ENCODE measurements around the gene CACNG1. TPM values are rescaled to one million over a fixed set of nuclear protein-coding genes. Genes with fewer than 3 reads are reported as not detected.

Gene CACNG1
- total RNA-seq, 4 donors from 2014 or later = not detected

- no peaks in the 10 kb centered on the region for H3K27me3 ChIP-seq
- in situ Hi-C loops (cut with MboI; ENCODE audit: low pct_ligation_motif_present in 1 of 4, low pct_unique_long_range_greater_than_20kb in 1 of 4, low sequenced_read_pairs in 3 of 4) = no loop called here
- intact Hi-C loops (cut with DNase I; ENCODE audit: low total_unique reads) = no loop called here
- no peaks in the 10 kb centered on the region for H3K9me3 ChIP-seq
- H3K4me3 ChIP-seq = no peak overlapping the region
- TF ChIP-seq EP300 (IDR thresholded peaks at IDR 0.05; ENCODE audit: low read depth) = no peak
- TF ChIP-seq POLR2A (IDR thresholded peaks at IDR 0.05) = no peak
- TF ChIP-seq POLR2AphosphoS5 (IDR thresholded peaks at IDR 0.05) = no peak
- TF ChIP-seq, protein P1, sequence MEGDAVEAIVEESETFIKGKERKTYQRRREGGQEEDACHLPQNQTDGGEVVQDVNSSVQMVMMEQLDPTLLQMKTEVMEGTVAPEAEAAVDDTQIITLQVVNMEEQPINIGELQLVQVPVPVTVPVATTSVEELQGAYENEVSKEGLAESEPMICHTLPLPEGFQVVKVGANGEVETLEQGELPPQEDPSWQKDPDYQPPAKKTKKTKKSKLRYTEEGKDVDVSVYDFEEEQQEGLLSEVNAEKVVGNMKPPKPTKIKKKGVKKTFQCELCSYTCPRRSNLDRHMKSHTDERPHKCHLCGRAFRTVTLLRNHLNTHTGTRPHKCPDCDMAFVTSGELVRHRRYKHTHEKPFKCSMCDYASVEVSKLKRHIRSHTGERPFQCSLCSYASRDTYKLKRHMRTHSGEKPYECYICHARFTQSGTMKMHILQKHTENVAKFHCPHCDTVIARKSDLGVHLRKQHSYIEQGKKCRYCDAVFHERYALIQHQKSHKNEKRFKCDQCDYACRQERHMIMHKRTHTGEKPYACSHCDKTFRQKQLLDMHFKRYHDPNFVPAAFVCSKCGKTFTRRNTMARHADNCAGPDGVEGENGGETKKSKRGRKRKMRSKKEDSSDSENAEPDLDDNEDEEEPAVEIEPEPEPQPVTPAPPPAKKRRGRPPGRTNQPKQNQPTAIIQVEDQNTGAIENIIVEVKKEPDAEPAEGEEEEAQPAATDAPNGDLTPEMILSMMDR (IDR thresholded peaks at IDR 0.05) = no peak
- H3K36me3 ChIP-seq = no peaks in the 10 kb centered on the region
- 70 to 86% methylated on average over 2 to 9 of the region's 9 CpGs for WGBS, 2 donors (ENCODE audit: low coverage in 1 of 2)
- no peak overlapping the region for H3K27ac ChIP-seq
- no peaks in the 10 kb centered on the region for H3K4me1 ChIP-seq
- no peak for DNase-seq
These were observed 32.7 kb upstream of the CACNG1 start for GRCh38 chr17:67011527-67012175.

GRCh38 chr17:67013891-67014290, 30.5 kb upstream of the CACNG1 start:
- Histone ChIP-seq H3K27me3 (no peaks in the 10 kb centered on the region), H3K27ac (no peak overlapping the region), H3K36me3 (no peaks in the 10 kb centered on the region), H3K9me3 (no peaks in the 10 kb centered on the region), H3K4me3 (no peak overlapping the region), H3K4me1 (no peaks in the 10 kb centered on the region)
- DNase-seq = no peak
- 86% methylated on average over 8 of the region's 8 CpGs; no CpG with 5 or more reads in 1 of the 2 donors for WGBS, 2 donors (ENCODE audit: low coverage in 1 of 2)
- in situ Hi-C loops (cut with MboI; ENCODE audit: low pct_ligation_motif_present in 1 of 4, low pct_unique_long_range_greater_than_20kb in 1 of 4, low sequenced_read_pairs in 3 of 4) (no loop called here), intact Hi-C loops (cut with DNase I; ENCODE audit: low total_unique reads) (no loop called here)
- TF ChIP-seq, protein P1 (IDR thresholded peaks at IDR 0.05) = no peak
- TF ChIP-seq POLR2A (IDR thresholded peaks at IDR 0.05) (no peak), POLR2AphosphoS5 (IDR thresholded peaks at IDR 0.05) (no peak), EP300 (IDR thresholded peaks at IDR 0.05; ENCODE audit: low read depth) (no peak)

DNA sequence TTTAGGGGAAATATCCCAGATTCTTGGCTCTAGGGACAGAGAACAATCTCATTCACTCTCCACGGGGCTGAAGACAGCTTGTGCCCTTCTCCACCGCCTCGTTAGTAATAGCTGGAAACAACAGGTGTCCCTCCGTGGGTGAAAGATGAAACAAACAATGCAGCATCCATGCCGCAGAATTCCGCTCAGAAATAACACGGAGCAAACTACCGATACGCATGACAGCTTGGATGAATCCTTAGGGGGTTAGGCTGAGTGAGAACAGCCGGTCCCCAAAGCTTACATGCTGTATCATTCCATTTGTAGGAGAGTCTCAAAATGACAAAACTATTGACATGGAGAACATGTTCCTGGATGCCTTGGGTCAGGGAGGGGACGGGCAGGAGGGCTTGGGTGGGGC, 29.4 kb upstream of the CACNG1 start:
- WGBS, 2 donors (ENCODE audit: low coverage in 1 of 2) = 62 to 84% methylated on average over 7 to 11 of the region's 11 CpGs
- Histone ChIP-seq H3K27me3 (no peaks in the 10 kb centered on the region), H3K27ac (no peak overlapping the region), H3K4me1 (no peaks in the 10 kb centered on the region), H3K36me3 (no peaks in the 10 kb centered on the region), H3K4me3 (no peak overlapping the region), H3K9me3 (no peaks in the 10 kb centered on the region)
- TF ChIP-seq, protein P1 (IDR thresholded peaks at IDR 0.05) = no peak
- TF ChIP-seq POLR2AphosphoS5 (IDR thresholded peaks at IDR 0.05) (no peak), POLR2A (IDR thresholded peaks at IDR 0.05) (no peak), EP300 (IDR thresholded peaks at IDR 0.05; ENCODE audit: low read depth) (no peak)
- DNase-seq = no peak
- in situ Hi-C loops (cut with MboI; ENCODE audit: low pct_ligation_motif_present in 1 of 4, low pct_unique_long_range_greater_than_20kb in 1 of 4, low sequenced_read_pairs in 3 of 4) = no loop called here
- intact Hi-C loops (cut with DNase I; ENCODE audit: low total_unique reads) = no loop called here

- 65 to 73% methylated on average over 5 to 17 of the region's 17 CpGs for WGBS, 2 donors (ENCODE audit: low coverage in 1 of 2)
- no peaks in the 10 kb centered on the region for H3K36me3 ChIP-seq
These were observed 28.2 kb upstream of the CACNG1 start for GRCh38 chr17:67016039-67016762.

More at GRCh38 chr17:67016039-67016762, 28.2 kb upstream of the CACNG1 start:
- intact Hi-C loops (cut with DNase I; ENCODE audit: low total_unique reads) = no loop called here
- no peaks in the 10 kb centered on the region for H3K27me3 ChIP-seq
- no peaks in the 10 kb centered on the region for H3K4me1 ChIP-seq
- no peak for DNase-seq
- in situ Hi-C loops (cut with MboI; ENCODE audit: low pct_ligation_motif_present in 1 of 4, low pct_unique_long_range_greater_than_20kb in 1 of 4, low sequenced_read_pairs in 3 of 4) = no loop called here
- H3K27ac ChIP-seq = no peak overlapping the region
- TF ChIP-seq POLR2AphosphoS5 (IDR thresholded peaks at IDR 0.05) = no peak
- no peaks in the 10 kb centered on the region for H3K9me3 ChIP-seq
- H3K4me3 ChIP-seq = no peak overlapping the region
